HCT116 (cell line): ENCODE results near the gene MYO7A. TPM values are rescaled to one million over a fixed set of nuclear protein-coding genes. Genes with fewer than 3 reads are reported as not detected.

Experiments used
- ATAC-seq: fragments of 200-7000 bp; cut with Tn5 transposase; 2 replicates; pipeline ENCODE4 v1.9.1; 2020; ENCODE audit warnings: mild to moderate bottlenecking, moderate library complexity
- BruUV-seq: library from RNA; stranded (reverse); fragments of 400-500 nt; replicated peaks from 2 replicates; lab custom pipeline; 2021; lab: Mats Ljungman, UMichigan
- CTCF ChIA-PET: fragments of 300-600 bp; sonication (Branson Sonifier 250); formaldehyde crosslinking; loops from one replicate; lab custom pipeline; 2021; ENCODE audit warnings: antibody characterized with exemption; lab: Charles Lee
- POLR2A ChIA-PET: fragments of 300-600, 350-600 bp; sonication (Branson Sonifier 250); formaldehyde crosslinking; loops from one replicate; lab custom pipeline; 2021; ENCODE audit warnings: antibody characterized with exemption; lab: Charles Lee
- RAD21 ChIA-PET, 2 experiments: fragments of 300-600 bp; sonication (Branson Sonifier 250); formaldehyde crosslinking; loops; one replicate each; lab custom pipeline; 2023; ENCODE audit warnings: low total read pairs in 2 of 2; ENCODE audit not compliant: uncharacterized antibody in 2 of 2, unreplicated experiment in 2 of 2, low non-redundant PET in 1 of 2; lab: Charles Lee
- DNase-seq: peaks from one replicate; pipeline ENCODE4 v3.0.0-alpha.2; 2010; ENCODE audit warnings: low read depth, low spot score
- H2AFZ ChIP-seq: fragments of 200-600 bp; shearing (Covaris generic), sonication (generic); 2 replicates; pipeline ENCODE4 v1.6.1; 2017; ENCODE audit warnings: low read depth, mixed run types, mixed read lengths, antibody characterized with exemption, low read length; ENCODE audit not compliant: poor library complexity, severe bottlenecking
- H3K27ac ChIP-seq: 2 replicates; pipeline ENCODE4 v1.5.1; 2012; ENCODE audit warnings: low read depth, low read length
- H3K27me3 ChIP-seq: fragments of 200-600 bp; sonication (generic); 2 replicates; pipeline ENCODE4 v1.6.1; 2016; ENCODE audit warnings: mixed run types, low read length, mixed read lengths; ENCODE audit not compliant: insufficient read depth
- H3K36me3 ChIP-seq, 2 experiments: fragments of 200-500 bp in 1 of 2; fragments of 200-600 bp in 1 of 2; sonication (Bioruptor generic) in 1 of 2; sonication (generic) in 1 of 2; 2 replicates each; pipeline versions ENCODE4 v1.5.1 to v1.6.1; 2014 to 2016; ENCODE audit warnings: low read length in 2 of 2, inconsistent platforms in 1 of 2, mixed read lengths in 1 of 2, mixed run types in 1 of 2; ENCODE audit not compliant: insufficient read depth in 2 of 2, control insufficient read depth in 1 of 2
- H3K4me1 ChIP-seq, 2 experiments: fragments of 200-600 bp in 1 of 2; sonication (generic) in 1 of 2; 2 replicates each; pipeline versions ENCODE4 v1.5.1 to v1.6.1; 2012 to 2017; ENCODE audit warnings: low read length in 2 of 2, inconsistent platforms in 1 of 2, mild to moderate bottlenecking in 1 of 2, mixed read lengths in 1 of 2, mixed run types in 1 of 2, moderate library complexity in 1 of 2; ENCODE audit not compliant: insufficient read depth in 2 of 2, control insufficient read depth in 1 of 2
- H3K4me2 ChIP-seq: fragments of 200-600 bp; sonication (generic); 2 replicates; pipeline ENCODE4 v1.6.1; 2017; ENCODE audit warnings: mixed run types, low read length, mixed read lengths
- H3K4me3 ChIP-seq, 2 experiments: fragments of 200-600 bp in 1 of 2; sonication (generic) in 1 of 2; replicated peaks in 1 of 2; 2 replicates each; pipeline ENCODE4 v1.5.1; 2011 to 2016; ENCODE audit warnings: low read length in 2 of 2, control low read depth in 1 of 2, low read depth in 1 of 2, mild to moderate bottlenecking in 1 of 2, mixed read lengths in 1 of 2, mixed run types in 1 of 2
- H3K79me2 ChIP-seq: fragments of 200-600 bp; sonication (generic); 2 replicates; pipeline ENCODE4 v1.6.1; 2017; ENCODE audit warnings: mild to moderate bottlenecking, mixed run types, low read length, moderate library complexity, mixed read lengths; ENCODE audit not compliant: insufficient read depth
- H3K9ac ChIP-seq: fragments of 200-600 bp; sonication (generic); 2 replicates; pipeline ENCODE4 v1.6.1; 2016; ENCODE audit warnings: low read length, mixed read lengths
- H3K9me2 ChIP-seq: fragments of 200-600 bp; sonication (generic), shearing (Covaris generic); 2 replicates; pipeline ENCODE4 v1.6.1; 2017; ENCODE audit warnings: mixed run types, mild to moderate bottlenecking, moderate library complexity; ENCODE audit not compliant: insufficient read depth
- H3K9me3 ChIP-seq, 2 experiments: fragments of 200-500 bp in 1 of 2; fragments of 200-600 bp in 1 of 2; sonication (Bioruptor generic) in 1 of 2; sonication (generic) in 1 of 2; 2 replicates each; pipeline ENCODE4 v1.6.1; 2014 to 2017; ENCODE audit warnings: low read length in 2 of 2, mixed read lengths in 2 of 2, inconsistent platforms in 1 of 2, low read depth in 1 of 2, mild to moderate bottlenecking in 1 of 2, mixed run types in 1 of 2, moderate library complexity in 1 of 2; ENCODE audit not compliant: control insufficient read depth in 1 of 2, insufficient read depth in 1 of 2
- H4K20me1 ChIP-seq: fragments of 200-600 bp; sonication (generic), shearing (Covaris generic); 2 replicates; pipeline ENCODE4 v1.6.1; 2017; ENCODE audit warnings: mixed run types, mild to moderate bottlenecking, moderate library complexity; ENCODE audit not compliant: insufficient read depth
- CBX3 ChIP-seq: IDR thresholded peaks from 2 replicates; pipeline ENCODE4 v1.6.1; 2012; ENCODE audit warnings: low read depth
- CEBPB ChIP-seq: IDR thresholded peaks from 2 replicates; pipeline ENCODE4 v1.6.1; 2012; ENCODE audit warnings: low read depth
- EGR1 ChIP-seq: IDR thresholded peaks from 2 replicates; pipeline ENCODE4 v1.6.1; 2012; ENCODE audit warnings: low read depth
- ELF1 ChIP-seq: IDR thresholded peaks from 2 replicates; pipeline ENCODE4 v1.6.1; 2012; ENCODE audit warnings: low read depth, borderline replicate concordance
- EZH2 ChIP-seq: fragments of 200-600 bp; sonication (generic); IDR thresholded peaks from 2 replicates; pipeline ENCODE4 v1.6.1; 2017; ENCODE audit warnings: antibody characterized with exemption, mixed run types
- FOSL1 ChIP-seq: IDR thresholded peaks from 2 replicates; pipeline ENCODE4 v1.6.1; 2012; ENCODE audit warnings: low read depth
- JUND ChIP-seq: IDR thresholded peaks from 2 replicates; pipeline ENCODE4 v1.6.1; 2012
- POLR2AphosphoS5 ChIP-seq: IDR thresholded peaks from 2 replicates; pipeline ENCODE4 v1.6.1; 2011; ENCODE audit warnings: mild to moderate bottlenecking, low read depth, low read length, moderate library complexity
- RAD21 ChIP-seq: IDR thresholded peaks from 2 replicates; pipeline ENCODE4 v1.6.1; 2012; ENCODE audit warnings: low read depth, mild to moderate bottlenecking
- SP1 ChIP-seq: IDR thresholded peaks from 2 replicates; pipeline ENCODE4 v1.6.1; 2012; ENCODE audit warnings: low read depth
- ZFX ChIP-seq: fragments of 450-650 bp; IDR thresholded peaks from 2 replicates; pipeline ENCODE4 v1.6.1; 2017
- intact Hi-C: fragments of 100-400 bp; cut with micrococcal nuclease; formaldehyde crosslinking; loops from 2 replicates; pipeline ENCODE4 v1.10.0; 2022
- total RNA-seq: library from RNA; stranded (reverse); gene quantifications from one replicate; pipeline ENCODE4 v1.2.1, GENCODE V29; 2021; ENCODE audit not compliant: unreplicated experiment
- TF ChIP-seq, protein P1 (sequence below), 3 experiments: fragments of 200-600 bp in 1 of 3; sonication (generic) in 1 of 3; IDR thresholded peaks in 2 of 3; conservative IDR thresholded peaks in 1 of 3; 2 replicates each; pipeline ENCODE4 v1.5.1; 2012 to 2017; ENCODE audit warnings: low read depth in 2 of 3, low read length in 2 of 3, antibody characterized with exemption in 1 of 3, borderline replicate concordance in 1 of 3, control low read depth in 1 of 3, mild to moderate bottlenecking in 1 of 3, mixed read lengths in 1 of 3, mixed run types in 1 of 3, moderate library complexity in 1 of 3; ENCODE audit not compliant: insufficient read depth in 1 of 3
- TF ChIP-seq, protein P2 (sequence below): IDR thresholded peaks from 2 replicates; pipeline ENCODE4 v1.6.1; 2011; ENCODE audit warnings: mild to moderate bottlenecking, low read length, moderate library complexity; ENCODE audit not compliant: insufficient replicate concordance; ENCODE audit errors: extremely low read depth
- TF ChIP-seq, protein P3 (sequence below): IDR thresholded peaks from 2 replicates; pipeline ENCODE4 v1.6.1; 2012; ENCODE audit warnings: low read depth
- TF ChIP-seq, protein P4 (sequence below): IDR thresholded peaks from 2 replicates; pipeline ENCODE4 v1.6.1; 2012

MYO7A gene
- total RNA-seq, 1 experiment from 2014 or later: 1.8 TPM

GRCh38 chr11:77141034-77141433 is 13.0 kb downstream of the MYO7A start:
- Histone ChIP-seq H3K9ac (no peak overlapping the region), H3K36me3 (no peaks in the 10 kb centered on the region), H4K20me1 (no peaks in the 10 kb centered on the region)
- CTCF ChIA-PET: interaction anchor here (3.3 kb wide), 1 partner anchor 14 kb away, joined by 15 read pairs; the partner anchor contains the start of gene MYO7A
- TF ChIP-seq, protein P1, sequence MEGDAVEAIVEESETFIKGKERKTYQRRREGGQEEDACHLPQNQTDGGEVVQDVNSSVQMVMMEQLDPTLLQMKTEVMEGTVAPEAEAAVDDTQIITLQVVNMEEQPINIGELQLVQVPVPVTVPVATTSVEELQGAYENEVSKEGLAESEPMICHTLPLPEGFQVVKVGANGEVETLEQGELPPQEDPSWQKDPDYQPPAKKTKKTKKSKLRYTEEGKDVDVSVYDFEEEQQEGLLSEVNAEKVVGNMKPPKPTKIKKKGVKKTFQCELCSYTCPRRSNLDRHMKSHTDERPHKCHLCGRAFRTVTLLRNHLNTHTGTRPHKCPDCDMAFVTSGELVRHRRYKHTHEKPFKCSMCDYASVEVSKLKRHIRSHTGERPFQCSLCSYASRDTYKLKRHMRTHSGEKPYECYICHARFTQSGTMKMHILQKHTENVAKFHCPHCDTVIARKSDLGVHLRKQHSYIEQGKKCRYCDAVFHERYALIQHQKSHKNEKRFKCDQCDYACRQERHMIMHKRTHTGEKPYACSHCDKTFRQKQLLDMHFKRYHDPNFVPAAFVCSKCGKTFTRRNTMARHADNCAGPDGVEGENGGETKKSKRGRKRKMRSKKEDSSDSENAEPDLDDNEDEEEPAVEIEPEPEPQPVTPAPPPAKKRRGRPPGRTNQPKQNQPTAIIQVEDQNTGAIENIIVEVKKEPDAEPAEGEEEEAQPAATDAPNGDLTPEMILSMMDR (IDR thresholded peaks at IDR 0.05 in 2 of 3, conservative IDR thresholded peaks at IDR 0.05 in 1 of 3; ENCODE audit: borderline replicate concordance in 1 of 3, insufficient read depth in 1 of 3, low read depth in 2 of 3, low read length in 2 of 3): no peak
- TF ChIP-seq JUND (no peak), RAD21 (no peak), ELF1 (no peak), CBX3 (no peak), SP1 (no peak), ZFX (no peak), POLR2AphosphoS5 (no peak), CEBPB (no peak), FOSL1 (no peak), EGR1 (no peak), EZH2 (no peak)
- TF ChIP-seq, protein P2, sequence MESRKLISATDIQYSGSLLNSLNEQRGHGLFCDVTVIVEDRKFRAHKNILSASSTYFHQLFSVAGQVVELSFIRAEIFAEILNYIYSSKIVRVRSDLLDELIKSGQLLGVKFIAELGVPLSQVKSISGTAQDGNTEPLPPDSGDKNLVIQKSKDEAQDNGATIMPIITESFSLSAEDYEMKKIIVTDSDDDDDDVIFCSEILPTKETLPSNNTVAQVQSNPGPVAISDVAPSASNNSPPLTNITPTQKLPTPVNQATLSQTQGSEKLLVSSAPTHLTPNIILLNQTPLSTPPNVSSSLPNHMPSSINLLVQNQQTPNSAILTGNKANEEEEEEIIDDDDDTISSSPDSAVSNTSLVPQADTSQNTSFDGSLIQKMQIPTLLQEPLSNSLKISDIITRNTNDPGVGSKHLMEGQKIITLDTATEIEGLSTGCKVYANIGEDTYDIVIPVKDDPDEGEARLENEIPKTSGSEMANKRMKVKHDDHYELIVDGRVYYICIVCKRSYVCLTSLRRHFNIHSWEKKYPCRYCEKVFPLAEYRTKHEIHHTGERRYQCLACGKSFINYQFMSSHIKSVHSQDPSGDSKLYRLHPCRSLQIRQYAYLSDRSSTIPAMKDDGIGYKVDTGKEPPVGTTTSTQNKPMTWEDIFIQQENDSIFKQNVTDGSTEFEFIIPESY: no peak
- TF ChIP-seq, protein P3, sequence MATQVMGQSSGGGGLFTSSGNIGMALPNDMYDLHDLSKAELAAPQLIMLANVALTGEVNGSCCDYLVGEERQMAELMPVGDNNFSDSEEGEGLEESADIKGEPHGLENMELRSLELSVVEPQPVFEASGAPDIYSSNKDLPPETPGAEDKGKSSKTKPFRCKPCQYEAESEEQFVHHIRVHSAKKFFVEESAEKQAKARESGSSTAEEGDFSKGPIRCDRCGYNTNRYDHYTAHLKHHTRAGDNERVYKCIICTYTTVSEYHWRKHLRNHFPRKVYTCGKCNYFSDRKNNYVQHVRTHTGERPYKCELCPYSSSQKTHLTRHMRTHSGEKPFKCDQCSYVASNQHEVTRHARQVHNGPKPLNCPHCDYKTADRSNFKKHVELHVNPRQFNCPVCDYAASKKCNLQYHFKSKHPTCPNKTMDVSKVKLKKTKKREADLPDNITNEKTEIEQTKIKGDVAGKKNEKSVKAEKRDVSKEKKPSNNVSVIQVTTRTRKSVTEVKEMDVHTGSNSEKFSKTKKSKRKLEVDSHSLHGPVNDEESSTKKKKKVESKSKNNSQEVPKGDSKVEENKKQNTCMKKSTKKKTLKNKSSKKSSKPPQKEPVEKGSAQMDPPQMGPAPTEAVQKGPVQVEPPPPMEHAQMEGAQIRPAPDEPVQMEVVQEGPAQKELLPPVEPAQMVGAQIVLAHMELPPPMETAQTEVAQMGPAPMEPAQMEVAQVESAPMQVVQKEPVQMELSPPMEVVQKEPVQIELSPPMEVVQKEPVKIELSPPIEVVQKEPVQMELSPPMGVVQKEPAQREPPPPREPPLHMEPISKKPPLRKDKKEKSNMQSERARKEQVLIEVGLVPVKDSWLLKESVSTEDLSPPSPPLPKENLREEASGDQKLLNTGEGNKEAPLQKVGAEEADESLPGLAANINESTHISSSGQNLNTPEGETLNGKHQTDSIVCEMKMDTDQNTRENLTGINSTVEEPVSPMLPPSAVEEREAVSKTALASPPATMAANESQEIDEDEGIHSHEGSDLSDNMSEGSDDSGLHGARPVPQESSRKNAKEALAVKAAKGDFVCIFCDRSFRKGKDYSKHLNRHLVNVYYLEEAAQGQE: no peak
- TF ChIP-seq, protein P4, sequence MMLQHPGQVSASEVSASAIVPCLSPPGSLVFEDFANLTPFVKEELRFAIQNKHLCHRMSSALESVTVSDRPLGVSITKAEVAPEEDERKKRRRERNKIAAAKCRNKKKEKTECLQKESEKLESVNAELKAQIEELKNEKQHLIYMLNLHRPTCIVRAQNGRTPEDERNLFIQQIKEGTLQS: no peak
- TF ChIP-seq, all 23 proteins: peak for 0
- peaks cover 0 to 8% of the 10 kb centered on the region in 2 experiments; a peak in 1 of 4 replicates for H3K4me1 ChIP-seq
- H3K9me2 ChIP-seq: no peaks in the 10 kb centered on the region
- ATAC-seq (no peak), DNase-seq (no peak)
- H3K79me2 ChIP-seq: no peaks in the 10 kb centered on the region
- H3K27ac ChIP-seq: no peak overlapping the region
- intact Hi-C loops: no loop called here
- H3K4me2 ChIP-seq: no peak overlapping the region
- BruUV-seq: no TSS peak
- no peaks in the 10 kb centered on the region for H3K27me3 ChIP-seq
- H3K4me3 ChIP-seq: no peak overlapping the region
- H2AFZ ChIP-seq: no peak overlapping the region
- ChIA-PET POLR2A (no interaction called here), RAD21 (no interaction called here)
- H3K9me3 ChIP-seq: no peaks in the 10 kb centered on the region
